Fibroblast of skin of right biceps (primary cell): ENCODE data around the gene MPPED1.

ENCODE experiments used
- DNase-seq: peaks from one replicate; pipeline ENCODE4 v3.0.0-alpha.2; 2013

Gene MPPED1

DNA sequence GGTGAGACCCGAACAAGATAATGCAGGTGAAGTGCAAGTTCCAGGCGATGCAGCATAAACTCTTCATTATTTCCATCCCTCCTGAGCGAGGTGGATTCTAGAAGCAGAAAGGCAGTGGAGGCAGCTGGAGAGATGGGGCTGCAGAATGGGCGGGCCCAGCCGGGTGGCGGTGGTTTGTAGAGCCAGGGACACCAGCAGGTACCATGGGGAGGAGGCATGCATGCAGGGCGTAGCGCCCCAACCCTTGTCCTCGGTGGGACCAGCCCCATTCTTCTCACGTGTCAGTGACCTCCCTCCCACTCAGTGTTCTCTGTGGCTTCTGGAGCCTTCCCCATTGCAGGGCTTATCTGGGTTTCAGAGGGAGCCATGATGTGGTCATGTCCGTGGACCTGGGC is 38.0 kb downstream of the MPPED1 start:
- no peak for DNase-seq

DNA sequence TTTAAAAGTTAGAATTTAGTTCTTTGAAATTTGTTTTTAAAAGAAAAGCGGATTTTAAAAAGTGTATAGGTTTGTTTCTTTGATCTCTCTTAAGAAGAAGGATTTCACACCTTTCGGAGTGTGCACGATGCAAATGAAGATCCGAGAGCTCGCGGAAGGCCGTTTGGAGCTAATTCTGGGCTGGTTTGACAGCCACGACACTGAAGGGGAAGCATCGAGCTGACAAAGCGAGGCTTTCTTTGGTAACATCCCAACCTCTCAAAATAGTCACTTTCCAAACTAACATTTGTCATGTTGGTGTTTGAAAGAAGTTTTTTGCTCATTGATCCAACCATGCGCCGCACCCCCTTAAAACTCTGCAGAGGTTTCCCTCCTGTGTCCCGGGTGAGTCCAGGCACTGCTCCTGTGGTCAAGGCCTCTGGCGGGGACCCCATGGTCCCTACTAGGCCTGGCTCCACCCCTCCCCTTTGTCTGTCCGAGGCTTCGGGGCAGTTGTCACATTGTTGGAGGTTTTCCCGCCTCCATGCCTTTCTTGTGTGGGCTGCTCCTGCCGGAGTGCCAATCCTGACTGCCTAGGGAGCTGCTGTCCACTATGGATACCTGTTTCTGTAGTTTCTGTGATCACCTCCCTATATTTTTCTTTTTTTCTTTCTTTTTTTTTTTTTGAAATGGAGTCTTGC is 39.7 kb downstream of the MPPED1 start:
- no peak for DNase-seq

DNA sequence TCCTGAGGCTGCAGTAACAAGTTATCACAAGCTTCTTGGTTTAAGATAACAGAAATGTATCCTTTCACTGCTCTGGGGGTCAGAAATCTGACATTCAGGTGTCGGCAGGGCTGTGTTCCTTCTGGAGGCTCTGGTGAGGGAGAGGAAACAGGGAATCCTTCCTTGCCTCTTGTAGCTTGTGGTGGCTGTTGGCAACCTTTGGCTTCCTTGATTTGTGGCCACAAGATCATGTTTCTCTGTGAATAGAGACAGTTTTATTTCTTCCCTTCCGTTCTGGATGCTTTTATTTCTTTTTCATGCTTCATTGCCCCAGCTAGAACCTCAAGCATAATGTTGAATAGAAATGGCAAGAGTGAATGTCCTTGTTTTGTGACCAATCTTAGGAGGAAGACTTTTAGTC is 44.0 kb downstream of the MPPED1 start:
- DNase-seq: no peak

DNA sequence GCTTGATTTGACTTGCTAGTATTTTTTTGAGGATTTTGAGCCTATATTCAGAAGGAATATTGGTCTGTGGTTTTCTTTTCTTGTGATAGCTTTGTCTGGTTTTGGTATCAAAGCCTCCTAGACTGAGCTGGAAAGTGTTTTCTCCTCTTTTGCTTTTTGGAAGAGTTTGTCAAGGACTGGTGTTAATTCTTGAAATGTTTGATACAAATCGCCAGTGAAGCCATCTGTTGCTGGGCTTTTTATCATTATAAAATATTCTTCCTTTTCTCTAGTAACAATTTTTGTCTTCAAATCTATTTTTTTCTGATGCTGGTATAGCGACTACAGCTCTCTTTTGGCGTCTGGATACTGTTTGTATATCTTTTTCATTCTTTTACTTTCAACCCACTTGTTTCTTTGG is 45.2 kb downstream of the MPPED1 start:
- no peak for DNase-seq

DNA sequence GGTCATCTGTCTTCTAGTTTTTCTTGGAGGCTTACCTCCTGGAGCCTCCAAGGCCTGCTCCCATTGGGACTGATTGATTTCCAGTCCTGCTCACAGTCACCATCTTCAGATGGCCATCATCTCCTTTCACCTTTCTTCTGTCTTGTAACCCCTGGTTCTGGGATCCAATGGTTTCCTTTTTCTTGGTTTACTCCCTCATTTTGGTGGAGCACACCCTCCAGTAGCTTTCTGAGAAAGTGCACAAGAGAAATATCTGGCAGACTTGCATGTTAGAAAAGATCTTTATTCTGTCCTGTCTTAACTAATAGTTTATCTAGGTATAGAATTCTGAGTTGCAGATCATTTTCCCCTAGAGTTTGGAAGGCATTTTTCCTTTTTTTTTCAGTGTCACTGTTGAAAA is 50.9 kb downstream of the MPPED1 start:
- no peak for DNase-seq

DNA sequence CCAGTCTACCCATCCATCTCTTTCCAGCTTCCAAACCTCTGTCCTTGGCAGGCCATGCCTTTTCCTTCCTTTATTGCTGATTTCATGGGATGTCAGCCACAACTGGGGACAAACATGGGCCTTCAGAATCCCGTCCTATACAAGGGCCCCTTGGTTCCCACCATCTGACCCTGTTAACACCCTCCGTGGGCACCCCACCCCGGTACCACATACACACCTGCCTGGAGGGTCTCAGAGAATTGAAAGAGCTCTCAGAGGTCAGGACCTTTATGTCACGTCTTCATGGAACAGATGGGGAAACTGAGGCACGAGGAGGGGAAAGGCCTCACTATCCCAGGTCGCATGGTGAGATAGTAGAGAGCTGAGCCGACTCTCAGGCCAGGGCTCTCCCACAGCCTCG is 53.0 kb downstream of the MPPED1 start:
- no peak for DNase-seq

DNA sequence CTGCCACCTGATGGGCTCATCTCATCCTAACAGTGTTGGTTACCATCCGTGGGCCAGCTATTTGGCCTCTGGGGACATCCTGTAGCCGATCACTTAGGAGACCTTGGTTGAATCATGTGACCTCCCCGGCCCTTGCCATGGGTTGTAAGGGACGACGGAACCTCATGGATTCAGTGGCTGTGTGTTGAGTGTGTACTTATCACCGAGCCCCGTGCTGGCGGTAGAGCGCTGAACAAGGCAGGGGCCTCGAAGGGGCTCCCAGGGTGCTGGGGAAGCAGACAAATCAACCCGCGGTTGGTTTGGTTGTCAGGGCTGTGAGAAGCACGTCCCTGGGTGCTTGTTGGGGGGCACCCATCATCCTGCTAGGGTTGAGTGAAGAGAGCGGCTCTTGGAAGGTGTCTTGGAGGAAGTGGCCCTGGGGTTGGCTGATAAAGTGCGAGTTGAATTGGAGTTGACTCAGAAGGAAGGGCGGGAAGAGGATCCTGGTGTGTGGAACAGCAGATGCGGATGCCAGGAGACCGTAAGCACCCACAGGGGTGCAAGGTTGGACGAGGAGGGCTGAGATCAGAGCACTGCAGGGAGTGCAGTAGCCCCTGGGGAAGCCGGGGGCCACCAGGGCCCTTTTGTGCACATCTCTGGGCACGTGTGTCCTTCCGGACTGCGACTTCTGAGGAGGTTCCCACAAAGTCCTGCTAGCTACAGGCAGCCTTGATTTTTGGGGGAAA is 53.6 kb downstream of the MPPED1 start:
- no peak for DNase-seq

DNA sequence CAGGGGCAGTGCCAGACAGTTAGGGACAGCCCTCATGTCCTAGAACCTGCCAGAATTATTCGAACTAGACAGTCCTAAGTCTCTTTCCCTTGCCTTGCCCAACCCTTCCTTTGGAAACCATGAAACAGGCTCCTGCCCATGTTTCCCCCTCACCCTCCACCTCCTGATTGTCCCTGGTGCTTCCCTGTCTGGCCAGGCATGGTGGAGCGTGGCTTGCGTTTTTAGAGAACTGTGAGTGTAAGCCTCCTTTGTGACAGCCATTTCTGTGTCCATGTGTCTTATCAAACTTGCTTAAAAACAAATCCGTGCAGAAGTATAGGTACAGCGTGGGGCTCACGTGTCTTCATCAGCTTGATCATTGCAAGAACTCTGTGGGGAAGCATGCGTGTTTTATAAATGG is 54.9 kb downstream of the MPPED1 start:
- no peak for DNase-seq

DNA sequence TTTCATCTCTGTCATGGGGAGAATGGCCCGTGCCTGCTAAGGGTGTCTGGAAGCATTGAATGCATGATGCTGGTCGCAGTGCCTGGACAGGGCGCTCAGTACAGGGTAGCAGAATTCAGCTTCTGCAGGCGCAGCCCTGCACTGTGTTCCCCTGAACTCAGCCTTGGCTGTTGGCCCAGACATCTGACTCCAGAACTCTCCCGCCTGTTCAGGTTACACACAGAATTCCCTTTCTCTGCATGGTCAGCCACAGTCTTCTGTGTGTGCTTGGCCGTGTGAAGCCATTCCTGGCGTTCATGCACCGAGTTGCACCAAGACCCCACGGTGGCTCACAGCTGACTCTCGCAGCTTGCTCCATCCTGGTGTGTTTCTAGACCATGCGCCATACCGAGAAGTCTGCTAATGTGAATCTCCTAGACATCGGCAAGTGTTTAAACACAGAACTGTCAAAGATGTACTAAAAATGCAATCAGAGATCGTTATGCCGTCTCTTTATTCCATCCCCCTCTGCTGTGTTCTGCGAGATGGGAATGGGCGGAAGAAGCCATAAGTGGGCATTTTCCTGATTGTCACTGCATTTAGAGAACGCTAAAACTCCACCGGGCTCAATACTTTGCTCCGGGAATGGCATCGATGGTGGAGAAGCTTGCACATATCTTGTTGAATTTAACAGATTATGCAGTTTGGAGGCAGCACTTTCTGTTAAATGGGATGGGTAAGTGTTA is 55.6 kb downstream of the MPPED1 start:
- DNase-seq: no peak

DNA sequence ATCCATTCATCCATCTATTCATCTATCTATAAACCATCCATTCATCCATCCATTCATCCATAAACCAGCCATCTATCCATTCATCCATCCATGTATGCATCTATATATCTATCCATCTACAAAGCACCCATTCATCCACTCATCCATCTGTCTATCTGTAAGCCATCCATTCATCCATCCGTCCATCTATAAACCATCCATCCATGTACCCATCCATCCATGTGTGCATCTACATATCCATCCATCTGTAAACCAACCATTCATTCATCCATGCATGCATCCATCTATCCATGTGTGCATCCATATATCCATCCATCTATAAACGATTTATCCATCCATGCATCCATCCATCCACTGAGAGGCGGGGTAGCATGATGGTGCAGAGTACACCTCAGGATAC is 58.4 kb downstream of the MPPED1 start:
- no peak for DNase-seq

DNA sequence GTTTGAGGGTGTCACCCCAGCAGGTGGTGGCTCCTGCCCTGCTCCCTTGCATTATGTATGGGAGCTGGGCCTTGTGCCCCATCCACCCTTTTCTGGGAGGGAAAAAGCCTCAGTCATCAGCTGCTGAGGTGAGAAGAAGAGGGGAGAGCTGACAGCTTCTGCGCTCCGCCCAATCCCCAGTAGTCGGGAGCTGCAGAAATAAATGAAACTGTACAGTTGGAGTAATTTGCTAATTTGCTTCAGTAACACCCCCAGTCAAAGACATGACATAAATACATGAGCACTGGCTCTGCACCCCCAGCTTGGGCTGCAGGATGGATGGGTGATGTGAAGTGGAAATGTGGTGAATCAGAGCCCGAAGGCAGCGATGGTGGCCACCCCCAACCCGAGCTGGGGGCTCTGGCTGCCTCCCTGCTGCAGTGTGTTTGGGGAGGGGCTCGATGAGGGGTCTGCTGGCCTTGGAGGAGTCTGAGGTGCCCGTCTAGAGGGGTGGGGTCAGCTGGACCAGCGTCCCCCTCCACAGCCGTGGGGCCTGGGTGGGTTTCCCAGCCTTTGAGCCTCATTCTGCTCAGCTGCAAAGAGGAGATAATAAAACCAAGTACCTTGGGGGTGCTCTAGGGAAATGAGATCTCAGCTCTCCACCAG is 59.2 kb downstream of the MPPED1 start:
- no peak for DNase-seq

DNA sequence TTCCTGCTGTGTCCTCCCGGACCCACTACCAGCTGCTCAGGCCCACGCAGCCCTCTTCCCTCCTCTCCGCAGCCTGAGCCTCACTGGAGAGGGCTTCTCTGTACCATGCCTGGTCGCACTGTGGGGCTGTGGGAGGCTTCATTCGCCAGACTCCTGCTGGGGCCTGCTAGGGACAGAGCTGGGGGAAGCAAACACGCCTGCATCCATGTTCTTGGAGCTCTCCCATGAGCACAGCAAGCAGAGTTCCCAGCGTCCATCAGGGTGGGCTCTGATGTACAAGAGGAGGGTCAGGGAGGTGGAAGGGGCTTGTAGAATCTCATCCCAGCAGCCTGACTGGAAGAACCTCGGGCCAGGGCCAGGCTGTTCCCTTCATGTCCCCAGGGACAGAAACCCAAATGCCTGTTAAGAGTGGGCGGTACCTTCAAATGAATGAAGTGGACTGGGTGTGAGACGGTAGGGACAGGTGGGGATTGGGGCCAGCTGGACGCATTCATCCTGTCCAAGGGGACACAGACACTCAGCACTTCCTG is 59.9 kb downstream of the MPPED1 start:
- no peak for DNase-seq

DNA sequence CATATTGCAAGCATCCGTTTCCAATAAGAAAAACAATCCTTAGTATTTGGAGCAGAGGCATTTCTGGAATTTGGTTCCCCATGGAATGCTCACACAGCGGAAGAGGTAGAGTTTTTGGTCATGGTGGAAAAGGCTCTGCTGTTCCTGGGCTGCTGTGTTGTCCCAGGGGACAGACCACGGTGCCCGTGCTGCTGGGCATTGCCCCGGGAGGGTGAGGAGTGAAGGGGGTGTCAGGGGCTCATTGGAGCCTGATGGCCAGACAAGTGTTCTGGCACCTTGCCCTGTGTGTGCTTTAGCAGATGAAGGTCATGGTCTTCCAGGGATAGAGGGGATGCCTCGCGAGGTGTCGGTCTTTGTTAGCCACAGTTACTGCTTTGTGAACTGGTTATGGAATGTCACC is 61.2 kb downstream of the MPPED1 start:
- DNase-seq: peak; percentile 3

DNA sequence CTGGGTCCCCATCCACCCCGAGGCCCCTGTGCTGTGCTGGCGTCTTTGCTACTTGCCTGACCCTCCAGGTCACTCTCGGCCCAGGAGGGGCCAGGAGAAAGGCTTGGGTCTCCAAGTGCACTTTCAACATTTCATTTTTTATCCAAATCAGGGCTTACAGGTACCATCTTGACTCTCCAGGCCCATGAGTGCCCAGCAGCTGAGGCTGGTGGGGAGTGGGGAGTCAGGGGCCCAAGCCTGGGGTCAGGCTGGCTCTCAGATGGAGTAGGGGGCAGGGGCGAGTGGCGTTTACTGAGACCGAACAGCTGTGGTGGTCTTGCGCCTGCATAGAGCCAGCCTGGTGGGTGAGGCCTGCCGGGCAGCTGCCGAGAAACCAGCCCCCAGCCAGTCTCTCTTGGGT is 61.6 kb downstream of the MPPED1 start:
- no peak for DNase-seq

DNA sequence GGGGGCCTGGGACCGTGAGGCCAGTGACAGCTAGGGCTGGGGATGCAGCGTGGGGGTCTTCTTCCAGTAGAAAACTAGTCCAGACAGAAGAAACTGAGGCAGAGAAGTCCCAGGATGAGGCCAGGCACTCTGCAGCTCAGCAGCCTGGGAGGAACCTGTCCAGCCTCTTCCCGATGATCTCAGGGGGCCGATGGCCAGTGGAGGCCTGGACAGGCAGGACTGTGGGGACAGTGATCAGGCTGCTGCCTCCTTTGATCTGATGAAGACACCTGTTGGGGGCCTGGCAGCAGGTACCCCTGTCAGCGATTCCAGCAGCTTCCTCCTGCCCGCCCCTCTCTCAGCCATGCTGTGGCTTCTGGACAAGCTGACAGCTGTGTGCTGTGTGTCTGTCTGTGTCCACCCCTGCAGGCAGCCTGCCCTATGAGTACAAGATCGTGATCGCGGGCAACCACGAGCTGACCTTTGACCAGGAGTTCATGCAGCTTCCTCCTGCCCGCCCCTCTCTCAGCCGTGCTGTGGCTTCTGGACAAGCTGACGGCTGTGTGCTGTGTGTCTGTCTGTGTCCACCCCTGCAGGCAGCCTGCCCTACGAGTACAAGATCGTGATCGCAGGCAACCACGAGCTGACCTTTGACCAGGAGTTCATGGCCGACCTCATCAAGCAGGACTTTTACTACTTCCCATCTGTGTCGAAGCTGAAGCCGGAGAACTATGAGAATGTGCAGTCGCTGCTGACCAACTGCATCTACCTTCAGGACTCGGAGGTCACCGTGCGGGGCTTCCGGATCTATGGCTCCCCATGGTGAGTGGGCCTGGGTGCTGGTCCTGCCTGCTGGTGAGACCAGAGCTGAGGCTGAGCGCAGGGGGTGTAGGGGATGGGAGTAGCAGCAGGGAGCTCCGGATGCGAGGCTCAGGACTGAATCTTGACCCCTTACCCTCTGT is 62.6 kb downstream of the MPPED1 start:
- no peak for DNase-seq

DNA sequence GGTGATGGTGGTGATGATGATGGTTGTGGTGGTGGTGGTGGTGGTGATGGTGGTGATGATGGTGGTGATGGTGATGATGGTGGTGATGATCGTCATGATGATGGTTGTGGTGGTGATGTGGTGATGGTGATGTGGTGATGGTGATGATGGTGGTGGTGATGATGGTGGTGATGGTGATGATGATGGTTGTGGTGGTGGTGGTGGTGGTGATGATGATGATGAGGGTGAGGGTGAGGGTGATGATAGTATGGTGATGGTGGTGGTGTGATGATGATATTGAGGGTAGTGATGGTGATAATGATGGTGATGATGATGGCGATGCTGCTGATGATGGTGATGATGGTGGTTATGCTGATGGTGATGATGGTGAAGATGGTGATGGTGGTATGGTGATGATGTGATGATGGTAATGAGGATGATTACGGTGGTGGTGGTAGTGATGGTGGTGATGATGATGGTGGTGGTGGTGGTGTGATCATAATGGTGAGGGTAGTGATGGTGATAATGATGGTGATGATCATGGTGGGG is 63.8 kb downstream of the MPPED1 start:
- DNase-seq: no peak

DNA sequence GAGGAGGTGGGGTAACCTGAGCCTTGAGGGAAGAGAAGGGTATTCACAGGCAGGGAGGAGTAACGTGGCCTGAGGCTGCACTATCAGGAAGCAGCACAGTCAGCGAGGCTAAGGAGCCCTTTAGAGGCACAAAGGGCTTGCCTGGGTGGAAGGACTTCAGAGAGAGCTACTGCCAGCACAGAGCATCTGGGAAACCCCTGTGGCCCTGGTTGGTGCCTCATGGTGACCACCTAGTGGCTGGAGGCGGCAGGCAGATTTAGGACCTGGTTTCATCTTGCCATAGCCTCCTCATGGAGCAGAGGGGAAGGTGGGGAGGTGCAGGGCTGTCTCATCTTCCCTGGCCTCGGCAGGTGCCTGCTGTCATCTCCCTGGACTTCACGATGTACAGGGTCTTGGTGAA is 64.5 kb downstream of the MPPED1 start:
- DNase-seq: no peak

DNA sequence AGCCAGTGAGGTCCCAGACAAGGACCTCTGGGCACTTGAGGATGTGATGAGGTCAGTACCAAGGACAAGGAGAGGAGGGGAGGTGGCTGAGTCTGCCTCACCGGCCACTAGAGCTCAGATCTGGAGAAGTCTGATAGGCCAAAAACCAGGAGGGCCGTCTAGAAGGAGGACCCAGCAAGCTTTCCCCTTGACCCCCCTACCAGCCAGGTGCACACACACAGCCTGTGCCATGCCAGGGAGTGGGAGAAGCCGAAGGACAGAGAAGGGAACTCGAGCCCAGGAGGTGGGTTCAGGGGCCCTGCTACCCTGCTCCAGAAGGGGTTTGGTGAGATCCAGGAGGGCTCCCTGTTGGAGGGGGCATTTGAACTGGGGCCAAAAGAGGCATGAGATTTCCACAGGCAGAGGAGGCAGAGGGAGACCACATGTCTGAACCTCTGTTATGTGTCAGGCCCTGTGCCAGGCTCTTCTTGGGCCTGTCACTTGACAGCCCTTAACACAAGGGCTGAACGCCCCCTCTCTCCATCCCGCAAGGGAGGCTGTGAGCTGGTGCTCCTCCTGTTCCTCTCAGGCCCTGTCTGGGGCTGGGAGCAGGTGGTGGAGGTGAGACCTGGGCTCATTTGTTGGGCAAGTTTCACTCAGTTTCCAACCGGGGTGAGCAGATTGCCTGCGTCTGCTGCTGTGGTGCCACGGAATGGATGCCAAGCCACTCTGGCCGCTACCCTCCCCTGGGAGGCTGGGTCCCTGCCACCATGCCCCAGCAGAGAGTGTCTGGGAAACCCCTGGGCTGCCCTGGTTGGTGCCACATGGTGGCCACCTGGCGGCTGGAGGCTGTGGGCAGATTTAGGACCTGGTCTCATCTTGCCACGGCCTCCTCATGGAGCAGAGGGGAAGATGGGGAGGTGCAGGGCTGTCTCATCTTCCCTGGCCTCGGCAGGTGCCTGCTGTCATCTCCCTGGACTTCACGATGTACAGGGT is 65.2 kb downstream of the MPPED1 start:
- no peak for DNase-seq

DNA sequence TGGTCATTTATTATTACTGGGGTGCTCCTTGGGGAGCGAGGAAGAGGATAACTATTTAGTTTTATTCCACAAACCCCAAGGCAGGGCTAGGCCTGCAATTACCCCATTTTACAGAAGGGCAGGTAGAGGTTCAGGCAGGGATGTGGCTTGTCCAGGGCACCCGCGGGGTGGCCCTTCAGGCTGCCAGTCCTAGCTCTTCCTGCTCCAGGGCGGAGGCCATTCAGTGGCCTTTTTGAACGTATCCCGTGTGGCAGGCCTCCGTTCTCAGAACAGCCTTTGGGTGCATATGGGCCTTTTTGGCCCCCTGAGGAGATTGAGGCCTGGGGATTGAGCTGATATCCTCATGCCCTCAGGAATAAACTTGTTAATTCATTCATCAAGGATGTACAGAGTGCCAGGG is 66.2 kb downstream of the MPPED1 start:
- DNase-seq: no peak

DNA sequence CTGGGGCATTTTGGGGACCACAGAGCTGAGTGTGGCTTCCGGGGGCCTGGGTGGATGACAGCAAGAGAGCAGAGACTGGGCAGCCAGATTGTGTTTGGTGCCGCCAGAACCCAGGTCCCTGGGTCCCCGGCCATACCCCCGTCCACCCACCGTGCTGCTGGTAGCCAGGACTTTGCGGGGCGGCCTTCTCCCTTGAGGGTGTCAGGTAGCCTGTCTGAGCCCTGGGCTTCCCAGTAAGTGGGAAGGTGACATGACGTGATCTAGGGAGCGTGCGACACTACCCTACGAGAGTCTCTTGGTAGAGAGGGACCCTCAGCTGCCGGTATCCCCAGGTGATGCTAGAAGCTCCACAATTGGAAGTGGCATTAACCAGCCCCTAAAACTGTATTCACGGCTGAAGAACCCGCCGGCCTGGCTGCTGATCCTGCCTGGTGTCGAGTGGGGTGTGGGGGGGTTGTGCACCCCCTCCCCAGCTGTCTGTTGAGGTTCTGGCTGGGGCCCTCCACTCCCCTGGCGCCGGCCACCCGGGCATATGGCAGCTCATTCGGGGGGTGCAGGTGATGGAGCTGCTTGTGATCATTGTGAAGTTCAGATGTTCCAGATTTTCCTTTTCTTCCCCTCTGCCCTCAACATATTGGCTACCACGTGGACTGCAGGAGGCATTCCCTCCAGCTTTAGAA is 66.9 kb downstream of the MPPED1 start:
- DNase-seq: no peak
